Fibroblast of mammary gland (primary cell): ENCODE results near the gene PTPN7.
"Not testable (repeated sequence)": the region's sequence is repeated elsewhere in the genome, so short reads cannot be mapped to it uniquely, and the experiment has no call there.

Experiments used
- DNase-seq: peaks from one replicate; pipeline ENCODE4 v3.0.0-alpha.2; 2010; ENCODE audit warnings: low read depth
- H3K4me3 ChIP-seq: 2 replicates; pipeline ENCODE4 v1.5.1; 2011; ENCODE audit warnings: low read depth, mild to moderate bottlenecking, low read length, moderate library complexity; ENCODE audit not compliant: control insufficient read depth
- TF ChIP-seq, protein P1 (sequence below): conservative IDR thresholded peaks from 2 replicates; pipeline ENCODE4 v1.5.1; 2011; ENCODE audit warnings: low read depth, low read length, inconsistent platforms; ENCODE audit not compliant: control insufficient read depth, insufficient read depth

The PTPN7 gene

DNA sequence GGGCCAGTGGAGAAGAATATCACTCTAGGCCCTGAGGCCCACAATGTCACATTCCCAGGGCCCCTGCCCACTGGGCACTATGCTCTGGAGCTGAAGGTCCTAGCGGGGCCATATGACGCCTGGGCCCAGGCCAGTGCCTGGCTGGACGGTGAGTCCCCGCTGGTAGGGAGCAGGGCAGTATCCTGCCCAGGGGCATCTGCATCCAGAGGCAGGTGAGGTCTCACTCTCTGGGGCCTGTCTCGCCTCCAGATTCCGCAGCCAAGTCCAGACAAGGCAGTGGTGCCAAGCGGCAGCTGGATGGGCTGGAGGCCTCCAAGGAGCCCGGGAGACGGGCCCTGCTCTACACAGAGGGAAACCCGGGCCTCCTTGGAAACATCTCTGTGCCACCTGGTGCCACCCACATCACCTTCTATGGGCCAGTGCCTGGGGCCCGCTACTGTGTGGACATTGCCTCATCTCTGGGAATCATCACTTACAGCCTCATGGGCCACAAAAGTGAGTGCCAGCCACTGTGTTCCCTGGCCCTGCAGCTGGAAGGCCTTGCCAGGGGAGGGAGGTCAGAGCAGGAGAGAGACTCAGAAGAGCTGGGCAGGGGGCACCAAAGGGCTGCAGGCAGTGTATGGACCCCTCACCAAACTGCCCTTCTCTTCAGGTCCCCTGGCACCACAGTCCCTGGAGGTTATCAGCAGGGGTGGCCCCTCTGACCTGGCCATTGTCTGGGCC lies 11.1 kb upstream of the PTPN7 start:
- DNase-seq, result no peak
- TF ChIP-seq, protein P1, sequence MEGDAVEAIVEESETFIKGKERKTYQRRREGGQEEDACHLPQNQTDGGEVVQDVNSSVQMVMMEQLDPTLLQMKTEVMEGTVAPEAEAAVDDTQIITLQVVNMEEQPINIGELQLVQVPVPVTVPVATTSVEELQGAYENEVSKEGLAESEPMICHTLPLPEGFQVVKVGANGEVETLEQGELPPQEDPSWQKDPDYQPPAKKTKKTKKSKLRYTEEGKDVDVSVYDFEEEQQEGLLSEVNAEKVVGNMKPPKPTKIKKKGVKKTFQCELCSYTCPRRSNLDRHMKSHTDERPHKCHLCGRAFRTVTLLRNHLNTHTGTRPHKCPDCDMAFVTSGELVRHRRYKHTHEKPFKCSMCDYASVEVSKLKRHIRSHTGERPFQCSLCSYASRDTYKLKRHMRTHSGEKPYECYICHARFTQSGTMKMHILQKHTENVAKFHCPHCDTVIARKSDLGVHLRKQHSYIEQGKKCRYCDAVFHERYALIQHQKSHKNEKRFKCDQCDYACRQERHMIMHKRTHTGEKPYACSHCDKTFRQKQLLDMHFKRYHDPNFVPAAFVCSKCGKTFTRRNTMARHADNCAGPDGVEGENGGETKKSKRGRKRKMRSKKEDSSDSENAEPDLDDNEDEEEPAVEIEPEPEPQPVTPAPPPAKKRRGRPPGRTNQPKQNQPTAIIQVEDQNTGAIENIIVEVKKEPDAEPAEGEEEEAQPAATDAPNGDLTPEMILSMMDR, result no peak
- H3K4me3 ChIP-seq, result no peak overlapping the region

DNA sequence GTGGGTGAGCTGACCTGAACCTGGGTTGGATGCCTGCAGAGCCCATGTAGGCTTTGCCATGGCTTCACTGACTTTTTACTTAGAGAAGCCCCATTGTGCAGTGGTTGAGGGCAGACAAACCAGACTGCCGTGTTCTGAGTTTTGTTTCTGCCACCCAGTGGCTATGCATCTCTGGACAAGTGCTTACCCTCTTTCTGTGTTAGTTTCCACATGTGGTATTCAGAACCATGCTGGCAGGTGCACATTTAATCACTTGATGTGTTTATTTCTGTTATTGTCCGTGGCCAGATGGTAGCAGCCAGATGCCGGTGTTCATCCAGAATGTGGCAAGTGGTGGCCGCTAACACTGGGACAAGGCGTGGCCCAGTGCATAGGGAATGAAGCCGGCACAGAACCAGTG lies 10.3 kb upstream of the PTPN7 start:
- no peak for DNase-seq
- TF ChIP-seq, protein P1, result no peak
- H3K4me3 ChIP-seq, result no peak overlapping the region

DNA sequence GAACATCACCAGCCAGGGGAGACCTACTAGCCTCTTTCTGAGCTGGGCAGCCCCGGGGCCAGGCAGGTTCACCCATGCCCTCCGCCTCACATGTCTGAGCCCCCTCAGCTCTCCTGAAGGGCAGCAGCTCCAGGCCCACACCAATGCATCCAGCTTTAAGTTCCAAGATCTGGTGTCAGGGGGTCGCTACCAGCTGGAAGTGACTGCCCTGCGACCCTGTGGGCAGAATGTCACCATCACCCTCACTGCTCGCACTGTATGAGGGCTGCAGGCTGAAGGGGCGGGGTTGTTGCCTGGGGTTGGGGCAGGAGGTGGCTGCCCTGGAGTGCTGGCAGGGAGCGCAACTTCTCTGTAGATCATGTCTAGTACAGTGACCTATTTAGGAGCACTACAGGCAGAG lies 8.5 kb upstream of the PTPN7 start:
- no peak overlapping the region for H3K4me3 ChIP-seq
- DNase-seq, result no peak
- TF ChIP-seq, protein P1, result no peak

DNA sequence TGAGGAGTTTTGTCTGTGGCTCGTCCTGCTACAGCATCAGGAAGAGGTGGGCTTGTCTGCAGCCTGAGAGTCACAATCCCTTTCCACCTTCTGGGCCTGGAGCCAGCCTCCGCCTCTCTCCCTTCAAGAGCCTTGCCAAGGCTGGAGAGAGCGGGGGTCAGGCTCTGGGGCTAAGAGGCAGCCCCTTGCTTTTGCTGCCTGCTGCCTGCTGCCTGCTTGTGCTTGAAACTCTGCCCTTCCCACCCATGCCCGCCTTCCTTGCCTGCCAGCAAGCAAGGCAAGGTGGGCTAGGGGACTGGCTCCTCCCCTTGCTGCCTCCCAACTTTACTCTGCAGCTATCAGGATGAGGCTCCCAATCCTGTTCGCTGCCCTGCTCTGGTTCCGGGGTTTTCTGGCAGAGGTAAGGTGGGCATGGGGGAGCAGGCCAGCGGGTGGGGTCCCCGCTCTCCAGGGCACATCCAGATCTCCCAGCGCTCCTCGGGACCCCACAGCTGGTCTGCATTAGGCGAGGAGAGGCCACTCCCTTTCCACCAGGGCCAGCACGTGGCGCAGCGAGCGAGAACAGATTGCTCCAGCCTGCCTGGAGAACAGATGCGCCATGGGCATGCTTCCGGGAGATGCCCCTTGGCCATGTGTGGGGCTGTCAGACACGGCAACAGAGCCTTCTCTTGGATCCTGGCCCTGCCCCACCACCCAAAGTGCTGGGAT lies 7.5 kb upstream of the PTPN7 start:
- no peak overlapping the region for H3K4me3 ChIP-seq
- TF ChIP-seq, protein P1, result no peak
- DNase-seq, result peak; percentile 54

DNA sequence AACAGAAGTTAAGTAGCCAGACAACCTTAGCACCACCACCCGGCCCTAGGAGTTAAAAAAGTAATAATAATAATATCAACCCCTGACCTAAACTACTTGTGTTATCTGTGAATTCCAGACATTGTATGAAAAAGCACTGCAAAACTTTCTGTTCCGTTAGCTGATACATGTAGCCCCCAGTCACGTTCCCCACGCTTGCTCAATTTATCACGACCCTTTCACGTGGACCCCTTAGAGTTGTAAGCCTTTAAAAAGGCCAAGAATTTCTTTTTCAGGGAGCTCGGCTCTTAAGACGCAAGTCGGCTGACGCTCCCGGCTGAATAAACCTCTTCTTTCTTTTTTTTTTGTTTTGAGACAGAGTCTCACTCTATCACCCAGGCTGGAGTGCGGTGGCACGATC lies 6.7 kb upstream of the PTPN7 start:
- not testable (repeated sequence) for DNase-seq, H3K4me3 ChIP-seq

DNA sequence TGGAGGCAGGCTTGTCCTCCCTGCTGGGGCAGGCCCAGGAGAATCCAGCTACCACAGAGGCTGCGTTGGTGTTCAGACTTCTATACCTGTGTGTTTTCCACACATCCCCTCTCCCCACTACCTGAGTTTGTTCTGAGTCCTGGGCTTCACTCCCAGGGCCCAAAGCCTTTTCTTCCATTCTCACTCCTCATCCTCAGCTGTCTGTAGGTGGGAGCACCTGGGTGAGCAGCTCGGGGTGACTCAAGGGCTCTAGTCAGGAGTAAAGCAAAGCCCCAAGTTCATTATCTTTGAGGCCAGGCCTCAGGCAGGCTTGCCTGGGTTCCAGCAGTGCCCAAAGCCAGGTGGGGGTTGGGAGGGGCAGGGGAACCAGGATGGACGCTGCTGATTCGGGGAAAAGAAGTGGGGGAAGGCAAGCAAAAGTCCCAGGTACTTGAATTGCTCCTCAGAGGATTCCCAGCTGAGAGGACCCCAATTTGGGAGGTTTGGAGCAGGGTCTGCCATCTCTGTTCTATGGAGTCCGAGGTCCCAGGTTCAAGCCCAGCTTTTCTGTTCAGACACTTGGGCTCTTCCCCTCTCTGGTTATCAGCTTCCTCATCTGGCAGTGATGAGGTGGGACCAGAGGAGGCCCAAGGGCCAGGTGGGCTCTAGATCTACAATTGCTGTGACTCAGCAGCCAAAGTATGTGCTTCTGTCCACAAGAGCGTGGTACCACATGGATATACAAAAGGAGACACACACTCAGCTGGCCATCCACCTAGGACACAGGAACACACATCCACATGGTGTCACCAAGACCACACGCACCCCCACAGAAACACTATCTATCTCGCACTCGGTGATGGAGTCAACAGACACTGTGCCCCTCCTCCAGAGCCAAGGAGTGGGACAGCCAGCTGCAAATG lies 5.8 kb upstream of the PTPN7 start:
- TF ChIP-seq, protein P1, result no peak
- no peak for DNase-seq
- no peak overlapping the region for H3K4me3 ChIP-seq
